GM15510 (cell line): Measurements from ENCODE around the gene ADAMTS8.

Experiments used
- POLR2A ChIP-seq: IDR thresholded peaks from 3 replicates; pipeline ENCODE4 v1.6.1; 2011; ENCODE audit warnings: borderline replicate concordance; ENCODE audit not compliant: insufficient read length; ENCODE audit errors: extremely low read depth

Gene ADAMTS8, protein sequence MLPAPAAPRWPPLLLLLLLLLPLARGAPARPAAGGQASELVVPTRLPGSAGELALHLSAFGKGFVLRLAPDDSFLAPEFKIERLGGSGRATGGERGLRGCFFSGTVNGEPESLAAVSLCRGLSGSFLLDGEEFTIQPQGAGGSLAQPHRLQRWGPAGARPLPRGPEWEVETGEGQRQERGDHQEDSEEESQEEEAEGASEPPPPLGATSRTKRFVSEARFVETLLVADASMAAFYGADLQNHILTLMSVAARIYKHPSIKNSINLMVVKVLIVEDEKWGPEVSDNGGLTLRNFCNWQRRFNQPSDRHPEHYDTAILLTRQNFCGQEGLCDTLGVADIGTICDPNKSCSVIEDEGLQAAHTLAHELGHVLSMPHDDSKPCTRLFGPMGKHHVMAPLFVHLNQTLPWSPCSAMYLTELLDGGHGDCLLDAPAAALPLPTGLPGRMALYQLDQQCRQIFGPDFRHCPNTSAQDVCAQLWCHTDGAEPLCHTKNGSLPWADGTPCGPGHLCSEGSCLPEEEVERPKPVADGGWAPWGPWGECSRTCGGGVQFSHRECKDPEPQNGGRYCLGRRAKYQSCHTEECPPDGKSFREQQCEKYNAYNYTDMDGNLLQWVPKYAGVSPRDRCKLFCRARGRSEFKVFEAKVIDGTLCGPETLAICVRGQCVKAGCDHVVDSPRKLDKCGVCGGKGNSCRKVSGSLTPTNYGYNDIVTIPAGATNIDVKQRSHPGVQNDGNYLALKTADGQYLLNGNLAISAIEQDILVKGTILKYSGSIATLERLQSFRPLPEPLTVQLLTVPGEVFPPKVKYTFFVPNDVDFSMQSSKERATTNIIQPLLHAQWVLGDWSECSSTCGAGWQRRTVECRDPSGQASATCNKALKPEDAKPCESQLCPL

DNA sequence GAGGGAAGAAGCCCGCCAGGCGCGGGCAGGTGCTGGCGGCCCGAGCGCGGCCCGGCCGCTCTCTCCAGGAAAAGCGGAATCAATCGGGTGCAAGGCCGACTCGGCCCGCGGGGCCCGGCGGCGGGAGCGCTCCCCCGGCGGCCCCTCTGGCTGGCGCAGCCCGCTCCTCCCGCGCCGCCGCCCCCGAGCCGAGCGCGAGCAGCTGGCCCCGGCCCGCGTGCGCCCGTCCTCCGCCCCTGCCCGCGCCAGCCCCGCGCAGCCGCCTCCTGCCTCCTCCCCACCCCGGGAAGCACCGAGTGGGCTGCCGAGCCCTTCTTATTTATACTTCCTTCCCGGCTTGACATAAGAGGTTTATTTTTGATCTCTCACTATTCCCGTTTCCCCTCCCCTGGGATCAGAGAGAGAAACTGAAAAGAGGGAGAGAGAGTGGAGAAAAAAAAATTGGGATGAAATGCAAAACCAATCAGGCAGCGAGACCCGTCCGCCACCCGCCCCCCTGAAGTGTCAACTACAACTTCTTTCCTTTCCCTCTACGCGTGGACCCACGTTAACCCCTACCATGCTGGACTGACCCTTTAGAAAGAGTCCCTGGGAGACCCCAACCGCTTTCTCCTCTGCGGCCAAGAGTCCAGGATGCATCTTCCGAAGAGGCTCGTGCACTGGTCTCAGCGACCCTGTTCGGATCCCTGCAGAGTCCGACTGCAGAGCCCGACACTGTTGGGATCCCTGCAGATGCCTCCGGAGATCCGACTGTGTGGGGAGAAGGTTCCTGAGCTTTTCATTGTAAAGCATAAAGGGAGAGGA lies at the start of gene ADAMTS8:
Gene ADAMTS8, minus strand, starts transcription at position 294 of the 804 bp plus-strand sequence. CDS start 323 bp downstream, outside the sequence.
- TF ChIP-seq POLR2A: no peak

DNA sequence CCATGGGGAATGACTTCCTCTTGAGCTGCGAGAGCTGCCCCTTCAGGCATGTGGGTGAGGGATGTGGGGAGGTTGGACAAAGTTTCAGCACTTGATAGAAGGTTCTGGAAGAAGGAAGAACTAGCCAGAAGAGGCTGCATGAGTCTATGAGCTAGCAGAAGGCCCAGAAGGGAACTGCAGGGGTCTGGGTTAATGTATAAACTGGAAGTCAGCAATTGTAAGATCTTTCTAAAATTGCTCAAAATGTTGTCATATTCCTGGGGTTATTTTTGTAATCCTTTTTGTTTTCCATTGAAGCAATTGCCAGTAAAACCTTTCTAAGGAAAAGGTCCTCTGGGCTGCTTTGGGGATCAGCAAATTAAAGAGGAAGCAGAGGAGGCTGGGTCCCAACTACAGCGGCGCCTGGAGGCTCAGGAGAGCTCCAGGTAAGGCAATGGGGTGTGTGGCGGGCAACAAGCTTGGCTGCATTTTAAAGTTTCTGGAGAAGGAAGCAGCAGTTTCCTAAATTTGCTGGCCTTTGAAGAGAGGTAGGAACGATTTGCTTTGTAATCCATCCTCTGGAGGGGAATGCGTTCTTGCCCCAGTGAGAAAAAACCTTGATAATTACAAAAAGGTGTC lies 49.3 kb upstream of the ADAMTS8 start:
- no peak for TF ChIP-seq POLR2A

DNA sequence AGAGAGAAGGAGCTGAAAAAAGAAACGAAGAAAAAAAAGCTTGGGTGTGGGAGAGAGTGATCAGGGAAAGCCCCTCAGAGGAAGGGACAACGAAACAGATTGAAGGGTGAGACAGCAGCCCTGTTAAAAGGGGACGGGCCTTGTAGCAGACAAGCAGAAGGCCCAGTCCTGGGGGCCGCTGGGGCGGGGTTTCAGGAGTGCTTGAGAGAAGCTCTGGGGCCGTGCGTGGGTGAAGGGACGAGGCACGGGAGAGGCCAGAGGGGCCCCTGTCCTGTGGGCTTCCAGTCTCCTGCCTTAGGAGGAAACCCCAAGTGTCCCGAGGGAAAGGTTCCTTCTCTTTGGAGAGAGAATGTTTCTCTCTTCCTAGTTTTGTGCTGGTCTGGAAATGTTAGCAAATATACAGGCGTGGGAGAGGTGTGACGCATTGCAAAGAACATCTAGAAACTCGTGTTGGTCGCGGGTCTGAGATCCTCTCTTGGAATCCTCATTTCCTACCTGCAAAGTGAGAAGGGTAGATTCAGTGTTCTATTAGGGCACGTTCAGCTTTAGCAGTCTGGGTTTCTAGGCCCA lies 48.6 kb upstream of the ADAMTS8 start:
- TF ChIP-seq POLR2A: no peak

DNA sequence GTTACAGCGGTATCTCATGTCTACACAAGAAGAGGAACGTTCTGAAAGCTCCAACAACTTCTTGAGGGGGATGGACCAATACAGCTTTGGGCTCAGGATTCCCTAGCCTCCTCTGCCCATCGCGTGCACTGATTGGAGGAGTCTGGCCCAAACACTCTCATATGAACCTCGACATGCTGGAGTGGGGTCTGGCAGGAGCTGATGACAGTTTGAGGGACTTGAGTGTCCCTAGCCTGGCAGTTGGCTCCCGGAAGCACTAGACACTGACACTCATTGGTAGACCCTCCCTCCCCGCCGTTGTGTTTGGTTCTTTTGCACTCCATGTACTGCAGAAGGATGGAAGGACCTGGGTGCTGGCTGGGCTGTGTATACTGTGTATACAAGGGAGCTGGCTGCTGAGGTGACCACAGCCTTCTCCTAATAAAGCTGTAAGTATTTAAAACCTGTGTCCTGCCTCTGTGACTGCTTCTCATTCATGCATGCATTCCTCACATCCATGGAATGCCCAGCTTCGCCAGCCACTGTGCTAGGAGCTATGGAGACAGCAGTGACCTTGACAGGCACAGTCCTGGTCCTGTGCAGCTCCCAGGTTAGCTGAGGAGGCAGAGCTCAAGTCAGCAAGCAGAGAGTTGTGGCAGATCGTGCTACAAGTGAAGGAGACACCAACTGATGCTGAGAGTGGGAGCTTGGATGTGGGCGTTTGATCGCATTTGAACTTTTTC lies 48.0 kb upstream of the ADAMTS8 start:
- no peak for TF ChIP-seq POLR2A

- no peak for TF ChIP-seq POLR2A
Observed at GRCh38 chr11:130475426-130476053, 47.1 kb upstream of the ADAMTS8 start.

- no peak for TF ChIP-seq POLR2A
Observed at GRCh38 chr11:130474637-130475400, 46.4 kb upstream of the ADAMTS8 start.

GRCh38 chr11:130473795-130474377 lies 45.5 kb upstream of the ADAMTS8 start:
- TF ChIP-seq POLR2A: no peak

GRCh38 chr11:130473056-130473794 lies 44.8 kb upstream of the ADAMTS8 start:
- no peak for TF ChIP-seq POLR2A

DNA sequence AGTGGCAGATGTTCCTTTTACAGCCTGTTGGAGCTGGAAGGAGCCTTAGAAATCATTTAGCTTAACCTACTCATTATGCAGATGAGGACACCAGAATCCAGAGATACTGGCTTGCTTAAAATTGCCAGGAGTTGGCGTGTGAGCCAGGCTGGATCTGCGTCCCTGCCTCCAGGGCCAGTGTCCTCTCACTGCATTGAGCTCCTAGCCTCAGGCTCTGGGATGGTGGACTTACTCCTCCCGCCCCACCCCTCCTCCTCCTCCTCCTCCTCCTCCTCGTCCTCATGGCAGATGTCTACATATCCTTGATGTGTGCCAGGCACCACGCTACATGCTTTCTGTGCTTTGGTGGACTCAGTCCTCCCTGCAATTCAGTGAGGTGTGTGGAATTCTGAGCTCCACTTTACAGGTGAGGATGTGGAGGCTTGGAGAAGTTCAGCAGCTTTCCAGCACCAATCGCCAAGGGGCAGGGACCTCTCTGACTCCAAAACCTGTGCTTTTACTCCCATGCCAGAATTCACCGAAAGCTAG lies 44.1 kb upstream of the ADAMTS8 start:
- TF ChIP-seq POLR2A: no peak

DNA sequence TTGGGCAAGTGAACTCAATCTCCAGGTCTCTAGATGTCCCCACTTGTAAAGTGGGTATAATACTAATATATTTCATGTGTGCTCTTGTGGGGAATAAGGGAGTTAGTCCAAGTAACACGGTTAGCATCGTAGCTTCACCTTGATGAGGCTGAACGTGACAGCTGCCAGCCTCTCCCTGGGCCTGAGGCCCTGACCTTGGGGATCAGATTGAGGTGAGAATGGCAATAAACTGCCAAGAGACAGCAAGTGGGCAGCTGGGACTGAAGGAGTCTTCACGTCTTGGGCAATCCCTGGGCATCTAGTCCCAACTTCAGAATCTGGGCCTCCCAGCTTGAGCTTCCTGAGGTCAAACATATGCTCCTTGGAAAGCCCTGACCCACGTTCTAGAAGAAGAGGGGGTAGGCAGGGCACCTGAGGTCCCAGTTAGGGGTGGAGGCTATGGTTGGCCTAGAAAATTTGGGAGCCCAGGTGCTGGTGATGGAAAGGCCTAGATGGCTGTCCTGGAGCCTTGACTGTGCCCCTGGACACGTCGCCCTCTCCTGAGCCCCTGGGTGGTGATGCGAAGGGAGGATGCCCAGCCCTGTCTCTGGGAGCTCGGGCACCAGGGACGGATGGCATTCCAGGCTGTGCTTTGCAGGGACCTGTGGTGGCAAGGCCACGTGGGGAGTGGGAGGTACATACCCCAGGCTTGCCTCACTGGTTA lies 43.5 kb upstream of the ADAMTS8 start:
- no peak for TF ChIP-seq POLR2A
